Subcutaneous adipose tissue (tissue), 4 donors: Measurements from ENCODE around the gene DMD. TPM values are rescaled to one million over a fixed set of nuclear protein-coding genes. Genes with fewer than 3 reads are reported as not detected.

ENCODE experiments used
- total RNA-seq, 4 donors: library from RNA; depleted of rRNA; stranded (reverse); fragments of >200 nt; gene quantifications; one replicate each; pipeline ENCODE4 v1.1.0, GENCODE V29; 2016
- TF ChIP-seq, protein P1 (sequence below): fragments of 450-650 bp; IDR thresholded peaks from one replicate; pipeline ENCODE4 v1.5.1; 2016; ENCODE audit warnings: low read depth, mild to moderate bottlenecking, control low read depth, antibody characterized with exemption, moderate library complexity

DMD gene
- total RNA-seq, 4 donors from 2014 or later, result 35.7 to 87.2 (median 72.1) TPM

- TF ChIP-seq, protein P1, sequence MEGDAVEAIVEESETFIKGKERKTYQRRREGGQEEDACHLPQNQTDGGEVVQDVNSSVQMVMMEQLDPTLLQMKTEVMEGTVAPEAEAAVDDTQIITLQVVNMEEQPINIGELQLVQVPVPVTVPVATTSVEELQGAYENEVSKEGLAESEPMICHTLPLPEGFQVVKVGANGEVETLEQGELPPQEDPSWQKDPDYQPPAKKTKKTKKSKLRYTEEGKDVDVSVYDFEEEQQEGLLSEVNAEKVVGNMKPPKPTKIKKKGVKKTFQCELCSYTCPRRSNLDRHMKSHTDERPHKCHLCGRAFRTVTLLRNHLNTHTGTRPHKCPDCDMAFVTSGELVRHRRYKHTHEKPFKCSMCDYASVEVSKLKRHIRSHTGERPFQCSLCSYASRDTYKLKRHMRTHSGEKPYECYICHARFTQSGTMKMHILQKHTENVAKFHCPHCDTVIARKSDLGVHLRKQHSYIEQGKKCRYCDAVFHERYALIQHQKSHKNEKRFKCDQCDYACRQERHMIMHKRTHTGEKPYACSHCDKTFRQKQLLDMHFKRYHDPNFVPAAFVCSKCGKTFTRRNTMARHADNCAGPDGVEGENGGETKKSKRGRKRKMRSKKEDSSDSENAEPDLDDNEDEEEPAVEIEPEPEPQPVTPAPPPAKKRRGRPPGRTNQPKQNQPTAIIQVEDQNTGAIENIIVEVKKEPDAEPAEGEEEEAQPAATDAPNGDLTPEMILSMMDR, result no peak
Measured at GRCh38 chrX:32451954-32452695, 759.2 kb downstream of the DMD start.

DNA sequence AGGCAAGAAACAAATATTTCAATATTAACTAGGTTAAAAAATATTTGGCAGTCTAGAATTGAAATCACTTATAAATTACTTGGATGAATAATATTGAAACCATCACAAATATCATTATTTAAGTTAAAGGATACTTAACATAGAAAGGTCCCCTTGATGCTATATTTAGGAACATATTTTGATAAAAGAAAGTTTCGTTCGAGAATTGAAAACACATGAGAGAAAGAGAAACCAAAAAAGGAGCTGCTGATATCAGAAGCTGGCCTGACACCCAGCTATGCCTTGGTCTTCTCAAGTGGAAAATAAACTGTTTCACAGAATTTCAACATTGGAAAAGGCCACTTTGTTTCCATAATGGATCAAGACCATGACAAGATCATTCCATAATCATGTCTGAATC, 762.4 kb downstream of the DMD start:
- TF ChIP-seq, protein P1, result no peak

- TF ChIP-seq, protein P1, result no peak
Measured at GRCh38 chrX:32448320-32448719, 763.0 kb downstream of the DMD start.

GRCh38 chrX:32447640-32448039, 763.7 kb downstream of the DMD start:
- TF ChIP-seq, protein P1, result no peak

GRCh38 chrX:32443841-32444240, 767.5 kb downstream of the DMD start:
- TF ChIP-seq, protein P1, result no peak

GRCh38 chrX:32421266-32421665, 790.1 kb downstream of the DMD start:
- TF ChIP-seq, protein P1, result no peak

DNA sequence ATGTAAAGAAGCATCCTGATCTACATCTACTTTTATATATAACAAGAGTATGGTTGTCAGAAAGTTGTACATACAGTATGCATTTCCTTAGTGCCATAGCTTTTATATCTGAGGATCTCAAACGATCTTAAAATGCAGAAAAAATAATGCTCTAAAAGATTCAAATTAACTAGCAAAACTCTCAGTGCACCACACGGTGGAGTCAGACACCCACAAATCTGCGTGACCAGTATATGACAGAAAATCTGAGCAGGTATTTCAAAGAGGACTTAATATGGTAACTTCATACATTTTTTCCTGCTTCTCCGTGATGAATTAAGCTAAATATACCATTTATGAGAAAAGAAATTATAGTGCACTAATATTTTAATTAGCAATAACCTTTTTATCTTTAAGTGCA, 803.0 kb downstream of the DMD start:
- TF ChIP-seq, protein P1, result no peak
